ENCODE results near the gene PPFIA4.

The PPFIA4 gene

DNA sequence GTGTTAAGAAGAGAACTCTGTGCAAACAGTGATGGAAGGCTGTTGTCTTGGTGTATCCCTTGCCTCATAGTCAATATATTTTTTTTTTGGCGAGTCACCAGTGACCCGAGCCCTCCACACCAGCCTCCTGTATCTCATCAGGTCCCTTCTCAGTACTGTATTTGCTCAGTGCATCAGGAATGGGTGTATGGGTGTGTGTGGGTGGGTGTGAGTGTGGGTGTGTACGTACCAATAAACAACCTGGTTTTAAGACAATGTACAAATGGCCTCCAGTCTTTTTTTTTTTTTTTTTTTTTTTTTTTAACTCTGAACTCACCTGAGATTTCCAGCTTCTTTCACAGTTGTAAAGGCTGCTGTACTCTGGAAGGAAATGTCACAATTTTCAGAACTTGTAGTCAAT, 52.2 kb downstream of the PPFIA4 start:
- Histone ChIP-seq H3K27me3 (ENCODE audit: low read depth, low read length) (peaks cover 57% of the 10 kb centered on the region), H3K4me3 (ENCODE audit: low read length) (no peak overlapping the region), H2AFZ (ENCODE audit: low read depth, low read length) (no peak overlapping the region), H3K9ac (ENCODE audit: low read length) (no peak overlapping the region), H3K4me2 (ENCODE audit: low read length) (no peak overlapping the region), H3K27ac (ENCODE audit: low read length) (no peak overlapping the region), H3K79me2 (ENCODE audit: low read length) (no peaks in the 10 kb centered on the region), H3K36me3 (replicated peaks; ENCODE audit: low read depth, low read length) (no peaks in the 10 kb centered on the region), H3K4me1 (ENCODE audit: low read length) (no peaks in the 10 kb centered on the region), H3K9me3 (ENCODE audit: insufficient read depth, low read length) (no peaks in the 10 kb centered on the region), H4K20me1 (ENCODE audit: insufficient read depth, low read length) (no peaks in the 10 kb centered on the region)
- TF ChIP-seq, protein P1, sequence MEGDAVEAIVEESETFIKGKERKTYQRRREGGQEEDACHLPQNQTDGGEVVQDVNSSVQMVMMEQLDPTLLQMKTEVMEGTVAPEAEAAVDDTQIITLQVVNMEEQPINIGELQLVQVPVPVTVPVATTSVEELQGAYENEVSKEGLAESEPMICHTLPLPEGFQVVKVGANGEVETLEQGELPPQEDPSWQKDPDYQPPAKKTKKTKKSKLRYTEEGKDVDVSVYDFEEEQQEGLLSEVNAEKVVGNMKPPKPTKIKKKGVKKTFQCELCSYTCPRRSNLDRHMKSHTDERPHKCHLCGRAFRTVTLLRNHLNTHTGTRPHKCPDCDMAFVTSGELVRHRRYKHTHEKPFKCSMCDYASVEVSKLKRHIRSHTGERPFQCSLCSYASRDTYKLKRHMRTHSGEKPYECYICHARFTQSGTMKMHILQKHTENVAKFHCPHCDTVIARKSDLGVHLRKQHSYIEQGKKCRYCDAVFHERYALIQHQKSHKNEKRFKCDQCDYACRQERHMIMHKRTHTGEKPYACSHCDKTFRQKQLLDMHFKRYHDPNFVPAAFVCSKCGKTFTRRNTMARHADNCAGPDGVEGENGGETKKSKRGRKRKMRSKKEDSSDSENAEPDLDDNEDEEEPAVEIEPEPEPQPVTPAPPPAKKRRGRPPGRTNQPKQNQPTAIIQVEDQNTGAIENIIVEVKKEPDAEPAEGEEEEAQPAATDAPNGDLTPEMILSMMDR (IDR thresholded peaks at IDR 0.05; ENCODE audit: low read depth, low read length): no peak
- no peak for TF ChIP-seq EZH2phosphoT487 (IDR thresholded peaks at IDR 0.05; ENCODE audit: low read depth)

DNA sequence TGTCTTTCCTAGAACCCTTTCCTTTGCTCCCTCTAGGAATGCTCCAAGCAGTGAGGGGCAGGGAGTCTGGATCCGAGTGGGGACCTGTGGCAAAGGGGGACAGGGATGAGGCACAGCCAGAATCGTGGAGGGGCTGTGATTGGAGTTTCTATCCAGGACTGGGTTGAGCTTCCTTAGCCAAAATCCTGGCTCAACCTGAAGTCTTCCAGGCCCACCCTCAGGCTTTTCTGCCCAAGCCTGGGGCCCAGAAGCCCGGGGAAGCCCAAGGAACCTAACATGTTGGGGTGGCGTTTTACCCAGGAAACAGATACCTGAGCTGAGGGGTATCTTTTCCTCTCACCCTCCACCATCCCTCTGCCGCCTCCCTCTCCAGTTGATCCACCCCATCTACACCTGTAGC, 54.2 kb downstream of the PPFIA4 start:
- H3K4me3 ChIP-seq (ENCODE audit: low read length): no peak overlapping the region
- no peak for TF ChIP-seq EZH2phosphoT487 (IDR thresholded peaks at IDR 0.05; ENCODE audit: low read depth)
- TF ChIP-seq, protein P1 (IDR thresholded peaks at IDR 0.05; ENCODE audit: low read depth, low read length): no peak
- H3K4me2 ChIP-seq (ENCODE audit: low read length): no peak overlapping the region
- no peaks in the 10 kb centered on the region for H3K9me3 ChIP-seq (ENCODE audit: insufficient read depth, low read length)
- no peak overlapping the region for H3K27ac ChIP-seq (ENCODE audit: low read length)
- H4K20me1 ChIP-seq (ENCODE audit: insufficient read depth, low read length): no peaks in the 10 kb centered on the region
- no peaks in the 10 kb centered on the region for H3K36me3 ChIP-seq (replicated peaks; ENCODE audit: low read depth, low read length)
- no peak overlapping the region for H2AFZ ChIP-seq (ENCODE audit: low read depth, low read length)
- H3K4me1 ChIP-seq (ENCODE audit: low read length): no peaks in the 10 kb centered on the region
- H3K79me2 ChIP-seq (ENCODE audit: low read length): no peaks in the 10 kb centered on the region
- H3K27me3 ChIP-seq (ENCODE audit: low read depth, low read length): peaks cover 45% of the 10 kb centered on the region
- no peak overlapping the region for H3K9ac ChIP-seq (ENCODE audit: low read length)

GRCh38 chr1:203081465-203082230, 55.4 kb downstream of the PPFIA4 start:
- H2AFZ ChIP-seq (ENCODE audit: low read depth, low read length): no peak overlapping the region
- H3K4me2 ChIP-seq (ENCODE audit: low read length): no peak overlapping the region
- H3K27me3 ChIP-seq (ENCODE audit: low read depth, low read length): peaks cover 45% of the 10 kb centered on the region

GRCh38 chr1:203082231-203082505, 55.9 kb downstream of the PPFIA4 start:
- no peak overlapping the region for H3K9ac ChIP-seq (ENCODE audit: low read length)
- TF ChIP-seq EZH2phosphoT487 (IDR thresholded peaks at IDR 0.05; ENCODE audit: low read depth): no peak
- TF ChIP-seq, protein P1 (IDR thresholded peaks at IDR 0.05; ENCODE audit: low read depth, low read length): no peak
- no peaks in the 10 kb centered on the region for H3K79me2 ChIP-seq (ENCODE audit: low read length)
- no peaks in the 10 kb centered on the region for H3K4me1 ChIP-seq (ENCODE audit: low read length)
- no peak overlapping the region for H3K4me3 ChIP-seq (ENCODE audit: low read length)
- H3K9me3 ChIP-seq (ENCODE audit: insufficient read depth, low read length): no peaks in the 10 kb centered on the region
- no peaks in the 10 kb centered on the region for H4K20me1 ChIP-seq (ENCODE audit: insufficient read depth, low read length)
- no peaks in the 10 kb centered on the region for H3K36me3 ChIP-seq (replicated peaks; ENCODE audit: low read depth, low read length)
- H3K4me2 ChIP-seq (ENCODE audit: low read length): no peak overlapping the region
- no peak overlapping the region for H2AFZ ChIP-seq (ENCODE audit: low read depth, low read length)
- H3K27me3 ChIP-seq (ENCODE audit: low read depth, low read length): peaks cover 45% of the 10 kb centered on the region
- no peak overlapping the region for H3K27ac ChIP-seq (ENCODE audit: low read length)

More at GRCh38 chr1:203081465-203082230, 55.4 kb downstream of the PPFIA4 start:
- Histone ChIP-seq H3K9ac (ENCODE audit: low read length) (no peak overlapping the region), H4K20me1 (ENCODE audit: insufficient read depth, low read length) (no peaks in the 10 kb centered on the region), H3K27ac (ENCODE audit: low read length) (no peak overlapping the region), H3K9me3 (ENCODE audit: insufficient read depth, low read length) (no peaks in the 10 kb centered on the region), H3K36me3 (replicated peaks; ENCODE audit: low read depth, low read length) (no peaks in the 10 kb centered on the region), H3K79me2 (ENCODE audit: low read length) (no peaks in the 10 kb centered on the region), H3K4me3 (ENCODE audit: low read length) (no peak overlapping the region), H3K4me1 (ENCODE audit: low read length) (no peaks in the 10 kb centered on the region)
- no peak for TF ChIP-seq EZH2phosphoT487 (IDR thresholded peaks at IDR 0.05; ENCODE audit: low read depth)
- TF ChIP-seq, protein P1 (IDR thresholded peaks at IDR 0.05; ENCODE audit: low read depth, low read length): no peak

Data from OCI-LY3 (cell line).